ENCODE data around the gene NDUFV1.
"Not testable (repeated sequence)": the region's sequence is repeated elsewhere in the genome, so short reads cannot be mapped to it uniquely, and the experiment has no call there.

NDUFV1 gene

DNA sequence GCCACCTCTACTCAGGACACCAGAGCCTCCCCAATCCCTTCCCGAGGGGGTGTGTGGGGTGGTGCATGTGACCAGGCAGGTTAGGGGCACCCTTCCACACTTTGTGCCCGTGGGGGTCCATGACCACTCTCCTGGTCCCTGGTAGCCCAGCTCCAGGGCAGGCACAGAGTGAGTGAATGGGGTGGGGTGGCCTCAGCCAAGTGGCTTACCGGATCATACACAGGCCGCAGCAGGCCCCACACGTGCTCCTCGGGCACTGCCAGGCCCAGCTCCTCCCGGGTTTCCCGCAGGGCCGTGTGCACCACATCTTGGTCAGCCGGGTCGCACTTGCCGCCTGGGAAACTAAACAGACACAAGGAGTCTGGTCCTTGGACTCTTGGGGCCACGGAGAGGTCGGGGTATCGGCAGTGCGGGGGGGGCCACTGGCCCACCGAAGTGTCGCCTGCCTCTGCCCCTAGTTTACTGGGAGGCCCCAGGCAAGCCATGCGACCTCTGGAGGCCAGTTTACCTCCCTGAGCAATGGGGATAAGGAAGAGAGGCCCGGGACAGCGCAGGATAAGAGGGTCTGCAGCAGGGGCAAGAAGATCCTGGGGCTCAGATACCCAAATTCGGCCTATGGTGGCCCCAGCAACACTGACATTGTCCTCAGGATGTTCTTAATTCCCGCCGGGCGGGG lies 22.1 kb downstream of the NDUFV1 start:
- no peak for DNase-seq

DNA sequence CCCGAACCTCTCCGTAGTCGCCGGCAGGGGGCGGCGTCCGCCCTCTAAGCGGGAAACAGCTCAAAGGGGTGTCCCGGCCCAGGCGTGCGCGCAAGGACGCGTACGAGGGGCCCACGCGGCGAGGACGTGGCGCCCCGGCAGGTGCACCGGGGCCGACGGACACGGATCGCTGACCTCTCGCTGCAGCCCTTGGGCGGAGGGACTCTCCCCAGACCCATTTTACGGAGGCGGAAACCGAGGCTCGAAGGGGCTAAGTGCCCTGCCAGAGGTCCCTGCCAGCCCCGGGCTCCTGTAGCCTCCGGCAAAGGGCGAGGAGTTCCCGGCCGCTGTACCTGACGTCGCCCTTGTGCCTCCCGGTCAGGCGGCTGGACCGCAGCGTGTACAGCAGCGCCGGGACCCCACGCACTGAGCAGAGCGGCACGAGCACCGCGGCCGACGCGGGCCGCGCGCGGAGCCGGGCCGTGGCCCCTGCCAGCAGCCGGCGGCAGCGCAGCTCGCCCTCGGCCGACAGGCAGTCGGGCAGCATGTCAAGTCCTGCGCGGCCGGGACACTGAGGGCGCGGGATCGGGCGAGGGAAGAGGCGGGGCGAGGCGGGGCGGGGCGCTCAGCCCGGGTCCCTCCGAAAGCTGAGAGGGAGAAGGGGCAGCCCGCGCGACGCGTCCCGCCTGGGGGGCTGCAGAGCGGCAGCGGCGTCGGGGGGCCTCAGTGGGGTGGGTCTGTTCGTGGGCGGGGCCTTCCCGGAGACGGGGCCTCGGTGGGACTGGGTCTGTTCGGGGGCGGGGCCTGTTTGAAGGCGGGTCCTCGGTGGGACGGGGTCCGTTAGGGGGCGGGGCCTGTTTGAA lies 22.9 kb downstream of the NDUFV1 start, which contains the start of gene NUDT8:
TSS of gene NUDT8 (minus strand) at position 552 of the 842 bp plus-strand sequence. CDS start at position 526, 26 bp downstream.
- peak; percentile 67 for DNase-seq

DNA sequence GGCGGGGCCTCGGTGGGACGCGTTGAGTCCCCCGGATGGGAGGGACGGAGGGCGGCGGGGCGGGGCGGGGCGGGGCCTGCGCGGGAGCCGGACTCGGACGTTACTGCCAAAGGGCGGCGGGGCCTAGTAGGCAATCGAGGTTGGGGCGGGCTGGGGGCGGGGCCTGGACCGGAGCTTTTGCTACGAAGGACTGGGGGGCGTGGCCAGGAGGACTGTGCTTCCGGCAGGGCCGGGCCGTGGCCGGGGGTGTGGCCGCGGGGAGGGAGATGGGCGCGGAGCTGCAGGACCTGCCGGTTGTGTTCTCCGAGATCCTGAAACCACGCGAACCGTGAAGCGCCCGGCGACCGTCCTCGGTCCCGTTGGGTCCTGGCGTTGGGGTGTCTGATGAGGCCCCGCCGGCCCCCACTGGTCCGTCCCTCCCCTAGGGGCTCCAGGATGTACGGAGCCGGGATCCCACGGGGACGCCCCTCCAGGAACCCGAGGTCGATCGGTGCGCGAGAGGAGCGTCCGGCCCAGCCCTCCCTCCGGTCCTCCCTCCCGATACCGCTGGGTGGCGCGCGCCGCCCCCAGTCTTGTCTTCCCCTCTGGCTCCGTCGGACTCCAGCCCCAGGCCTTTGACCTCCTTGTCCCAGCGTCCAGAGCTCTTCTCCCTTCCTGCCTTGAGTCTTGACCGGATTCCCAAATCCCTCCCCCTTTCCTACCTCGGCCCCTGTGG lies 23.6 kb downstream of the NDUFV1 start:
- DNase-seq: peak; percentile 81

DNA sequence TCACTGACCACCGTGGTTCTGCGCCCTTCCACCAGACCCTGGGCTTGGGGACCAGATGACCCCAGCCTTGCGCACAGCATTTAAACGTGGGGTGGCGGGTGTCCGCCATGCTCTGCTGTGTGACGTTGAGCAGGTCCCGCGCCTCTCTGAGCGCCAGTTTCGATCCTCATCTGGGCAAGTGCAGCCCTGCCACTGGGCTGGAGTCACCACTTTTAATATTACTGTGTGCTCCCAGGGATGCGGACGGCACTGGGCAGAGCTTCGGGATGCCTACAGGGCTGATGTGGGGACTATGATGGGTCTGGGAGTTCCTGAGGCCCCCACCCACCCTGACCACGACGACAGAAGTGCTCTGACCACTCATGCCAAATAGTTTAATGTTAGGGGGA lies 24.2 kb downstream of the NDUFV1 start:
- DNase-seq: no peak

DNA sequence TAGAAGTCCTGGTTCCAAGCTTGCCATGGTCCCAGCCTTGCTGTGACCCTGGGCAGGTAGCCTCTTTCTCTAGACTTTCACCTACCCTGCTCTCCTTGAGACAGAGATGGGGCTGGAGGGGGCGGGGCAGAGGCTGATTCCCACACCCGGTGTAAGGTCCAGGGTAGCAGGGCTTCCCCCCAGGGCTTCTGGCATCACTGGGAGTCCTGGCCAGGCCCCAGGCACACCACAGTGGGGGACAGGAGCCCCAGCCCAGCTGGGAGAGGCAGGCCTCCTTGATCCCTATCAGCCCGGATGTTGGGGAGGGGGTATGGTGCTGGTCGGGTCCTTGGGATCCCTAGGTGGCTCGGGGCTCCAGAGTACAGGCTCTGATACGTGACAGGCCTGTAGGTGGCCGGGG lies 24.7 kb downstream of the NDUFV1 start:
- DNase-seq: no peak

DNA sequence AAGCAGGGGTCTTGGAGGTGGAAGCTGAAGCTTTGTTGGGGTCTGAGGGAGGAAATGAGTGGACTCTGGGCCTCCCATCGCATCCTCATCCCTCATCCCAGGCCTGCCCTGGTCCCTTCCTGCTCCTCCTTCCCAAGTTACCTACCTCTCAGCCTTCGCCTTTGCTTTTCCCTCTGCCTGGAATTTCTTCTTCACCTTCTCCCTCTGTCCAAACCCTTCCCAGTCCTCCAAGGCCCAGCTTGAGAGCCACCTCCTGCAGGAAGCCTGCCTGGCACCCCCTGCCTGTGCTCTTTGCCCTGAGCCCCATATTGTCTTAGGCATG lies 25.1 kb downstream of the NDUFV1 start:
- no peak for DNase-seq

DNA sequence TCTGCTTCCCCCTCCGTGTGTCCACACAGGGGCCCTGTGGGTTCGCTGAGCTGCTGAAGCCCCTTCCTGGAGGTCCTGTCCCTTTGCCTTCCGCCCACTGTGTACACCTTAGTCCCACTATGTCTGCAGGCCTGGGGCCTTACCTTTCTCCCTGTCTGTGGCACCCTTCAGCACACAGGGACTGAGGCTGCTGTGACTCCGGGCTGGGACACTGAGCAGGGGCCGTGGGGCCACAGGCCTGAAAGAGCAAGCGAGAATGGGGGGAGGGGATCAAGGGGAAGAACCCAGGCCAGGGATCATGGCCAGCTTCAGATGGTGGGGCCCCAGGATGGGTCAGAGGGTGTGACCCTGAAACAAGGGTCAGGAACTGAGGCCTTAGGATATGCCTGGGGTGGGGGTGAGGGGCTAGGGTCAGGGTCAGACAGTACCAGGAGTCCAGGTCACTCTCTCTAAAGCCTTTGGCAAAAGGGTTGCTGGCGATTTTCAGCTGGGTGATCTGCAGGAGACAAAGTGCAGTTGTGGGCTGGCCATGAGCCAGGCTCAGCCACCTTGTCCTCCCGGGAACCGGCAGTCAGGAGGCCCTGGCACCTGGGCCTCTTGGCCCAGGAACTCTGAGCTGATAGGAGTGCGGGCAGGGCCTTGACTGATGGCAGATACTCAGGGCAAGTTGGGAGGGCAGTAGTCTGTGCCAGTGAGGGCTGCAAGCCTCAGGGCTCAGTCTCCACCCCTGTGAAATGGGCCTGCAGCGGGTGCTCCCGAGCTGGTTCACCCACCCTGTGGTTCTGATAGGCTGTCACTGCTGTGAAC lies 25.6 kb downstream of the NDUFV1 start:
- no peak for DNase-seq

DNA sequence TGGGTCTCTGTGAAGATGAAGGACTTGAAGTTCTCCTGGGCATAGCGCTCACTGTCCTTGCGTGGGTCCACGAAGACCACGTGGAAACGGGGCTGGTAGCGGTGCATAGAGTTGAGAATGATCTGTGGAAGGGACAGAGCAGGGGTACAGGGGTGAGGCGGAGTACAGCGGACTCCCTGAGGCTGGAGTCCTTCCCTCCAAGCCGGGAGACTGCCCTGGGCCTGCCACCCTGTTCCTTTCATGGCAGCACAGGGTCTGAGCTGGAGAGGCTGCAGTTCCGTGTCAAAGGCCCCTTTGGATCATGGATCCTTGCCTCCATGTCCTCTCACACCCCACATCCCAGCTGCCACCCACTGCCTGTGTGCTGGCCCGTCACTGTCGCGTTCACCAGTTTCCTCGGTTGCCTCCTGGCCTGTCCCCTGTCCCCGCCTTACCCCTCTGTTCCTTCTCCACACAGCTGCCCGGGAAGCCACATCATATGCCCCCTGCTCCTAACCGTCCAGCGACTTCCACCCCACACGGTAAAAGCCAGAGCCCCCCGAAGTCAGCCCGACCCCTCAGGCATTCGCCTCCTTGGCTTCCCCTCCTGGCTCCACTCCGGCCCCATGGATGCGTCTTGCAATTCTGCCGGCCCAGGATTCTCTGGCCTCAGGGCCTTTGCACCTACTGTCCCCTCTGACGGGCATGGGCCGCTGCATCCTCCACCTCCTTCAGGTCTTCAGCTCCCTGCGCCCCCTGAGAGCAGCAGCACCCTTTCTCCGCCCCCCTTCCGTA lies 26.4 kb downstream of the NDUFV1 start:
- no peak for DNase-seq

DNA sequence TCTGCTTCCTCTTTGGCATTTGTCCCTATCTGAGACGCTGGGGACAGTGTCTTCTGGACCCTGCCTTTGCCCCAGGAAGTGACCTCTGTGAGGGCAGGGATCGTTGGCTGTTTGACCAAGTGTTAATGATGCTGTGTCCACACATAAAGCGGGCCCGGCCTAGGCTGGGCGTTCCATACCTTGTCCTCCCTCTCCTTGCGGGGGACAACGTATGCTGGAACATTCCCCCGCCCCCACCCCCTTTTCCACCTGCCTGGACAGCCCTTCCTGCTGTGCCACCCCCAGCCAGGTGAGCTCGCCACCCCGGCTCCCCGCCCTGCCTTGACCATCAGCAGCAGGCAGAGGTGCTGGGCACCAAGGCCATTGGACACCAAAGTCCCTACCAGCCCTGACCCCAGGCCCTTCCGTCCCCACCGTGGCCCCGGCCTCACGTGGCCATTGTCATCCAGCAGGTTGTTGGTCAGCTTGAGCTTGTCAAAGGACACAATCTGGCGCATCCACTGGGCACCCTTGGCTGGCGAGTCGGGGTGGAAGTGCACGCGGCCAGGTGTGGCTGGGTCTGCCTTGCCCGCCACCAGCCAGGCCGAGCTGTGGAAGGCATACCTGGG lies 27.1 kb downstream of the NDUFV1 start:
- DNase-seq: no peak

DNA sequence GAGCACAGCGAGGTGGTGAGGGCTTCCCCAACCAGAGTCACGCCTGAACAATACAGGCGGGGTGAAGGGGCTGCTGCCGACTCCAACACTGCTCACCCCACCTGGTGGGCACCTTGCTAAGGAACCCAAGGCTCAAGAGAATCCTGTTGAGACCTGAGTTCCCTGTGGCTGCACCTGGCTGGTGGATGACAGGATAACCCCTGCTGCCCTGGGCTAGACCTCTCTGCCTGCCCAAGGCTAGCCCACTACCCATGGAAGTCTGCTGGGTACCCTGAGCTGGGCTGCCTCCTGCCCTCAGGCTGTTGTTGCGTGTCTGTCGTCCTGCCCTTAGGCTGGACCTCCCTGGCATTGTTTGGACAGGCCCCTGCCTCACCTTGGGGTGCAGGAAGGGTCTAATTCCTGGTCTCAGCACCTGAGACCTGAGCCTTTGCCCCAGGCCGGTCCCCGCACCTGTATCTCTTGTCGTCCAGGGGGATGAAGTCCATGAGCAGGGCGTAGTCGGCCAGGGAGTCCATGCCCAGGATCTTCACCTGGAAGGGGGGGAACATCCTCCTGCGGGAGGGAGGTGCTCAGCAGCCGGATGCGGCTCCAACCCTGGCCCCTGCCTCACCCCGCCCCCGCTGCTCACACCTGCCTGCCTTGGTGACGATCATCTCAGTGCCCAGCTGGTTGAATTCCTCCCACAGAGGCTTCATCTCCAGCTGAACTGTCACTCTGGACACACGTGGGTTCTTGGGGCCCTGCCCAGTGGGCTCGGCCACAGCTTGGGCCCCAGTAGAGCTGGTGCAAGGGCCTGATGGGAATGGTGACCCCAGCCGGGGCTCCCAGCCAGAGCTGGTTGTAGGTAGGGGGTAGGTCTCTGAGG lies 27.9 kb downstream of the NDUFV1 start:
- DNase-seq: no peak

DNA sequence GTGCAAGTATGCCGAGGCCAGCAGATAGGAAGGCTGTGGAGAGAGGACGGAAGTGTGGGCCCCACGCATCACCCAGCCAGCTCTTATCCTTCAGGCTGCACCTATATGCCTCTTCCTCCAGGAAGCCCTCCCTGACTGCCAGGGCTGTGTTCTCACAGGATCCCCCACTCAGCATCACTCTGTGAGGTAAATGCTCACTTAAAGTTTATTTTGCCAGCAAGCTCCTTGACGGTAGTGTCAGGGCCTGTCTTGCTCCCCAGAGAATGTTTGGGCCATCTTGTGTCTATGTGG lies 28.4 kb downstream of the NDUFV1 start:
- DNase-seq: no peak

DNA sequence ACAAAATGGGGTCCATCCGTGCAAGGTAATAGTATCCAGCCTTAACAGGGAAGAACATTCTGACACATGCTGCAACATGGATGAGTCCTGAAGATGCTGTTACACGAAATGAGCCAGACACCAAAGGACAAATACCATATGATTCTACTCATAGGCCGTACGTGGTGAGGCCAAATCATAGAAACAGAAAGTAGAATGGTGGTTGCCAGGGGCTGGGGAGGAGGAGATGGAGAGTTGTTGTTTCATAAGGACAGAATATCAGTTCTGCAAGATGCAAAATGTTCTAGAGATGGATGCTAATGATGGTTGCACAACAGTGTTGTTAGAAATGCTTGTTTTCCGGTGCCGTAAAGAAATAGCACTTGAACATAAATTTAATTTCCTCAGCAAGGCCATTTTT lies 30.2 kb downstream of the NDUFV1 start:
- no peak for DNase-seq

DNA sequence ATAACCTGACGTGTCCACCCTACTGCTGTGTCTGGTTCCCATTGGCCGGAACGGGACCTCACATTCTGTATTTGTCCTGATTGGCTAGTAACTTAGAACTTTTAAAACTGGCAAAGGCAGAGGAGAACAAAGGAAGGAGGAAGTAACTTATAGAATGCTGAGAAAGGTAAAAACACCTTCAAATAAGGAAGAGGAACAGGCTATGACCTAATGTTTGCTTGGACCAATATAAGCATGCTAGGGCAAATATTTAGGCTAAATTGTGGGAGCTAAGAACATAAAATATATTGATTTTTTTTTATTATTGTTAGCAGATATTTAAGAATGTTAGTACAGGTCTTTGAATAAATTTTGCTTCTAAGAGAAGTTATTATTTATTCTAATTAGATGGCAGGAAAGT lies 30.7 kb downstream of the NDUFV1 start:
- not testable (repeated sequence) for DNase-seq

DNA sequence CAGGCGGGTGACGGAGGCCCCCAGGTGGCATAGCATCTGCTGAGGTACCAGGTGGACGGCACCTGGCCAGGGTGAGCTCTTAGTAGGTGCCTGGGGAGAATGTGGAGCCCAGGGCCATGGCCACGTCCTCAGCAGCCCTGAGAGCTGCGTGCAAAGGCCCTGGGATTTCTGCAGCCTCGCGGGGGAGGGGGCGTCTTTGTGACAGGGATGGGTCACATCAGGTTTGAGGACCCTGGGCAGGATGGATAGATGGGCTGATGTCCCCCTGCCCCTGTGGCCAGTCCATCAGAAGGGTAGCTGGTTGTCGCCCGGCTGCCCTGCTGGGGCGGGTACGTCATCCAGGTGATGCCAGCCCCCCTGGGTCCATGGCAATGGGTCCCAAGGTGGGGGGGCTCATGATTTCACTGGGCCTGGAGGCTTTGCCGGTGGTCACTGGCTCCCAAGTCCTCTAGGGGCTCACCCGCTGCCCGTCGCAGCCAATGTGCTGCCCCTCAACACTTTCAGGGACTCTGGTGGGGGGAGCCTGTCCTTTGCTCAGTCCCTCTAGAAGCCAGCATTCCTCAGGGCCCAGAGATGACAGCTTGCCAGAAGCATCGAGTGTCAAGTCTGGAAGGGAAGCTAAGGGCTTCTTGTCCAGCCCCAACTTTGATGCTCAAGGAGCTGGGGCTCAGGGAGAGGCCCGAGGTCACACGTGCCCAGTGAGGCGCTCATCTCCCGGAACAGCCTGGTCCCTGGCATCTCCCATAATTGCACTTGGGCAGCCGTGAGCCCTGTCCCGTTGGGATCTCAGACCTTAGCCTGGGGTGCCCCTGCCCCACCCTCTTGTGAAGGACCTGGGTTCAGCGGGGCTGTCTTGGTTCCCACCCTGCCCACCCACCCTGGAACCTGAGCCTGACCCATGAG lies 32.0 kb downstream of the NDUFV1 start:
- no peak for DNase-seq

DNA sequence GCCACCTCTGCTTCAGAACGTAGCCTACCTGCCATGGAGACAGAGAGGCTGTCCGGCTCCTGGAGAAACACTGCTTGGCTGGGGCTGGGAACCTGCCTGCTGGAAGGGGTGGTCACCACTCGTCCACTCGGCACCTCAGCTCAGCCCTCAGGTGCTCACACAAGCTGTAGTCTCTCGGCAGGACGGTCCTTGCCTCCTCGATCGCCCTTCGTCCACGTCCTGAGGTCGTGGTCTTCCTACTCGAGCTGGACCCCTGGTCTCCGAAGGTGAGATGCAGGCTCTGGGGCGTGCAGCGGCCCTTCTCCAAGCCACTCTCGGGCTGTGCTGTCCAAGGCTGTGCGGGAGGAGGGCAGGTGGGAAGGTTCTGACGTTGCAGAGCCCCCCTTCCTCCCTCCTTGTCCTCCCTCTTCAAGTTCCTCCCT lies 32.7 kb downstream of the NDUFV1 start, which contains the start of gene TBX10:
TSS of gene TBX10 (minus strand) at position 326 of the 422 bp plus-strand sequence. CDS start at position 35, 291 bp downstream.
- no peak for DNase-seq

DNA sequence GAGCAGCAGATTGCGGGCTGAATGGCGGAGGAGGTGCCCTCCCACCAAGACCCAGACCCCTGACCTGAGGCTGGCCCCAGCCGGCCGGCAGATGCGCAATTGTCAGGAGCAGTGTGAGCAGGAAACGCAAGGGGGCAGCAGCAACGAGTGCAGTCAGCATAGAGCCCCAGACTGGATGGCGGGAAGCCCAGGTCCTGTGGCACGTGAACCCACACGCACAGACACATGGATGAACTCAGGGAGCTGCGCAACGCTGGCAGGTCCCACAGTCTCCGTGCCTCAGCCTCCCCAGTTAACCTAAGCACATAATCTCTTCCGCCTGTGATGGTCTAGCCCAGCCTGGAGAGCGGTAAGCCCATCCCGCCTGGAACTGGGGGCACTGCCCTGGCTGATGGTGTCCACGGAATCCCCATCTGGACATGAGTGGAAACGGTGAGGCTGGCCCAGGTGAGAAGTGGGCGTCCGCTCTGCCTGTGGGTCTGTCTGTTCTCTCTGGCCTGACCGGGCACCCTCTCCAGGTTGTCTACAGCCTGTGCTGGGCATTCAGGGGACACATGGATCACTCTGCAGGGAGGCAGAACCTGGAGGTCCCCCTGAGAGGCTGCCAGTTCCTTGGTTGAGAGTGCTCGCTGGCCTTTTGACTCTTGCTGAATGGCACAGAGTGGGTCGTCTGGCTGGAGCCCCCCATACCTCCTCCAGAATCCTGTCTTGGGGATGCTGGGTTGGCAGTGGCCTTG lies 33.5 kb downstream of the NDUFV1 start:
- DNase-seq: peak; percentile 19

DNA sequence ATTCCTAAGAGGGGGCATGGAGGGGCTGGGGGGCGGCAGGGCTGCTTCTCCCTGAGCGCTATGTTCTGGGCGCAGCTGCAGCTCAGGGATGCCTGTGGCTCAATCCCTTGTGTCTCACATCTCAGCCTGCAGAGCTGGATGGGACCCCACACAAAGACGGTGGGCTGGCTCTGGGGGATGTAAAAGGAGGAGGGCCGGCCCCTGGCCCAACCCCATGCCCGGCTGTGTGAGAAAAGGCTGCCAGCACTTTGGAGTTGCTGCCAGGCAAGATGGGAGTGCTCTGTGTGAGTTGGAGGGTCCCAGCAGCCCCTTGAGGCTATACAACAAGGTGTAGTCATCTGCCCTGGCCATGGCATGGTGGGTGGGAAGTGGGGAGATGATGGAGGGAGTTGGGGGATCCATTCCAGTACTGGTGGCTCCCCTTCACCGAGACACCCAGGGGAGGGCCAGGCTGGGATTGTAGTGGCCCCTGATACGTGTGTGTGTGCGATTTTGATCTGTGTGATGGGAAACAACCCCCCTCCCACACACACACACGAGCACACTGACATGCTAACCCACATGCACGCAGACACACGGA lies 34.1 kb downstream of the NDUFV1 start:
- DNase-seq: no peak

DNA sequence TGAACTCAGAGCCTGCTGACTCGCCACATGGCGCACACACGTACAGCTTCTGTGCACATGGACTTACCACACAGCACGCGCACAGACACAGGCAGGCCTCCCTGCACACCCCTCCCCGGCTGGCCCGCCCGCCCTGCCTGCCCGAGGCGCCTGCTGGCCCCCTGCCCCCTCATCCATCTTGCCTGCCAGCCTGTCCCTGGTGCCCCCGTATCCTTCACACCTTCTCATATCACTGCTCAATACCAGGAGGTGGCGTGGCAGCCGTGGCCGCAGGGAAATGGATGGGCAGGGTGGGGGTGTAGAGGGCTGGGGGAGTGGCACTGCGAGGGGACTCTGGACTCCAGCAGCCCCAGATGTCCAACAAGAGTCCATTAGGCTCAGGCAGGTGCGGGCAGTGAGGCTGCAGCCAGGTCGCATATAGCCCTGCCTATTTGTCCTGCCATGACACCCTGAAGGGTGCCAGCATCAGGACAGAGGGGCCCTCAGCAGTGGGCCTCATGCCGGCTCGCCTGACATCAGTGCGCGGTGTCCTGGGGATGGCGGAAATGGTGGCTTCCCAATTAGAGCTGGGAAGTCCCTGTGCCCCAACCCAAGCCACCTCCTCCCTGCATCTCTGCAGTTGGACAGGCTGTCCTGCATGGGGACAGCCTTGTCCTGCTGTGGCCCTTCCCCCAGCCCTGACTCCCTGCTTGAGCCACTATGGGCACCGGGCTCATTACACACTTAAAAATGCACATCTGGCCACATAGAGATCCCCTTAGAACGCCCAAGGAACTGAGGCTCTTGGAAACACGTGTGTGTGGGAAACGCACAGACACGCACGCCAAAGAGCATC lies 34.8 kb downstream of the NDUFV1 start:
- DNase-seq: no peak
